ENCODE results near the gene NUPR1. TPM values are rescaled to one million over a fixed set of nuclear protein-coding genes. Genes with fewer than 3 reads are reported as not detected.
"Not testable (repeated sequence)": the region's sequence is repeated elsewhere in the genome, so short reads cannot be mapped to it uniquely, and the experiment has no call there.

The NUPR1 gene
- total RNA-seq, 1 donor from 2014 or later = 124 TPM

GRCh38 chr16:28531777-28532744 lies 6.7 kb downstream of the NUPR1 start:
- no peak overlapping the region for H3K4me3 Mint-ChIP-seq (ENCODE audit: unreplicated experiment)
- H3K36me3 Mint-ChIP-seq (ENCODE audit: unreplicated experiment) = peaks cover 11% of the 10 kb centered on the region
- H3K27ac Mint-ChIP-seq (ENCODE audit: unreplicated experiment) = no peak overlapping the region
- no peaks in the 10 kb centered on the region for H3K27me3 Mint-ChIP-seq (ENCODE audit: unreplicated experiment)
- H3K9me3 Mint-ChIP-seq (ENCODE audit: unreplicated experiment) = no peaks in the 10 kb centered on the region
- no peak for DNase-seq (ENCODE audit: extremely low spot score, unreplicated experiment)
- TF ChIP-seq CTCF (IDR thresholded peaks at IDR 0.05) = no peak
- peaks cover 6% of the 10 kb centered on the region for H3K4me1 Mint-ChIP-seq (ENCODE audit: unreplicated experiment)

GRCh38 chr16:28529124-28529523 lies 9.7 kb downstream of the NUPR1 start:
- Mint-ChIP-seq H3K27ac (ENCODE audit: unreplicated experiment) (no peak overlapping the region), H3K4me3 (ENCODE audit: unreplicated experiment) (no peak overlapping the region), H3K9me3 (ENCODE audit: unreplicated experiment) (no peaks in the 10 kb centered on the region), H3K36me3 (ENCODE audit: unreplicated experiment) (no peaks in the 10 kb centered on the region), H3K27me3 (ENCODE audit: unreplicated experiment) (peaks cover 2% of the 10 kb centered on the region), H3K4me1 (ENCODE audit: unreplicated experiment) (peaks cover 3% of the 10 kb centered on the region)
- no peak for DNase-seq (ENCODE audit: extremely low spot score, unreplicated experiment)
- no peak for TF ChIP-seq CTCF (IDR thresholded peaks at IDR 0.05)

GRCh38 chr16:28528463-28528867 lies 10.3 kb downstream of the NUPR1 start:
- Mint-ChIP-seq H3K4me1 (ENCODE audit: unreplicated experiment) (peaks cover 3% of the 10 kb centered on the region), H3K9me3 (ENCODE audit: unreplicated experiment) (no peaks in the 10 kb centered on the region), H3K4me3 (ENCODE audit: unreplicated experiment) (no peak overlapping the region), H3K27ac (ENCODE audit: unreplicated experiment) (no peak overlapping the region), H3K27me3 (ENCODE audit: unreplicated experiment) (peaks cover 2% of the 10 kb centered on the region), H3K36me3 (ENCODE audit: unreplicated experiment) (no peaks in the 10 kb centered on the region)
- no peak for TF ChIP-seq CTCF (IDR thresholded peaks at IDR 0.05)
- DNase-seq (ENCODE audit: extremely low spot score, unreplicated experiment) = no peak

- no peak for DNase-seq (ENCODE audit: extremely low spot score, unreplicated experiment)
- Mint-ChIP-seq H3K27ac (ENCODE audit: unreplicated experiment) (no peak overlapping the region), H3K27me3 (ENCODE audit: unreplicated experiment) (peaks cover 2% of the 10 kb centered on the region), H3K4me3 (ENCODE audit: unreplicated experiment) (no peak overlapping the region), H3K4me1 (ENCODE audit: unreplicated experiment) (peaks cover 3% of the 10 kb centered on the region), H3K9me3 (ENCODE audit: unreplicated experiment) (no peaks in the 10 kb centered on the region), H3K36me3 (ENCODE audit: unreplicated experiment) (no peaks in the 10 kb centered on the region)
- TF ChIP-seq CTCF (IDR thresholded peaks at IDR 0.05) = no peak
These were observed 10.8 kb downstream of the NUPR1 start for GRCh38 chr16:28527985-28528384.

- DNase-seq (ENCODE audit: extremely low spot score, unreplicated experiment); H3K4me3 Mint-ChIP-seq (ENCODE audit: unreplicated experiment); H3K4me1 Mint-ChIP-seq (ENCODE audit: unreplicated experiment); H3K27ac Mint-ChIP-seq (ENCODE audit: unreplicated experiment); H3K9me3 Mint-ChIP-seq (ENCODE audit: unreplicated experiment); H3K27me3 Mint-ChIP-seq (ENCODE audit: unreplicated experiment); H3K36me3 Mint-ChIP-seq (ENCODE audit: unreplicated experiment): not testable (repeated sequence)
These were observed 11.5 kb downstream of the NUPR1 start for GRCh38 chr16:28527100-28527785.
